HEK293 (cell line): ENCODE results near the gene ICAM5.

Source experiments
- CTCF ChIP-seq: fragments of 450-650 bp; formaldehyde crosslinking; IDR thresholded peaks from 2 replicates; pipeline ENCODE4 v1.5.1; 2016; ENCODE audit warnings: missing biosample characterization, missing genetic modification characterization
- ZFP3 ChIP-seq: fragments of 450-650 bp; formaldehyde crosslinking; IDR thresholded peaks from 2 replicates; pipeline ENCODE4 v1.5.1; 2016; ENCODE audit warnings: low read depth, missing biosample characterization, missing genetic modification characterization
- ZNF10 ChIP-seq: fragments of 450-650 bp; formaldehyde crosslinking; IDR thresholded peaks from 2 replicates; pipeline ENCODE4 v1.5.1; 2017; ENCODE audit warnings: missing biosample characterization, missing genetic modification characterization
- ZNF133 ChIP-seq: fragments of 450-650 bp; formaldehyde crosslinking; IDR thresholded peaks from 2 replicates; pipeline ENCODE4 v1.5.1; 2016; ENCODE audit warnings: missing biosample characterization, missing genetic modification characterization
- TF ChIP-seq, protein P1 (sequence below): fragments of 450-650 bp; formaldehyde crosslinking; IDR thresholded peaks from 2 replicates; pipeline ENCODE4 v1.5.1; 2017; ENCODE audit warnings: missing biosample characterization, mild to moderate bottlenecking, missing genetic modification characterization, moderate library complexity
- TF ChIP-seq, protein P2 (sequence below): fragments of 450-650 bp; formaldehyde crosslinking; IDR thresholded peaks from 2 replicates; pipeline ENCODE4 v1.5.1; 2016; ENCODE audit warnings: missing biosample characterization, missing genetic modification characterization

DNA sequence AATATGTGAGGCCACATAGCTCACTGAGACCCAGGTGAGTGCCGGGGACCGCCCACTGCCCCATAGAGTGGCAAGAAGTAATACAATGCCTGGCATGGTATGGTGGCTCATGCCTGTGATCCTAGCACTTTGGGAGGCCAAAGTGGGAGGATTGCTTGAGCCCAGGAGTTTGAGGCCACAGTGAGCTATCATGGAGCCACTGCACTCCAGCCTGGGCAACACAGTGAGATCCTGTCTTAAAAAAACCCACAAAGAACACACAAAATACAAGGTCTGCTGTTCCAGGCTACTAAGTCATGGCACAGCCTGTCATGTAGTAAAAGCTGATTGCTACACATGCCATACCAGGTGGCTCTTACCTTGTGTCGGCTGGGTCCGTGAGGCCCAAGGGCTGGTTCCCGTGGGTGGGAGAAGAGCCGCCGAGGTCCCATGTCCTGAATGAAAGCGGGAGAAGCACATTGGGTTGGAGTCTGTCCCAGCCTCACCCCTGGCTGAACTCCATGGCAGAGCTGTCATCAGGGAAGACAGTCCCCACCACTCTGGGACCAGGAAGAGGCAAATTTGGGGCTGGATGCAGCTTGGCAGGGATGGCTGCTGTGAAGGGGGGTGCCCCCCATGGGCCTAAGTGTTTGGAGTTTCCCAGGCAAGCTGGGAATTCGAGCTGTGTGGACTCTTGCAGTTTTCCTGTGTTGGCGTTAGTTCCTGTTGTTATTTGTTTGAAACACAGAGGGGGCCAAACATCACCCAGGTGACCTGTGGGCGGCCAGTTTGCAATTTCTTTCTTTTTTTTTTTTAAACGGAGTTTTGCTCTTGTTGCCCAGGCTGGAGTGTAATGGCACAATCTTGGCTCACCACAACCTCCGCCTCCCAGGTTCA, 29.3 kb downstream of the ICAM5 start:
- TF ChIP-seq ZNF10 (tag by site-specific recombination) (no peak), CTCF (tag by site-specific recombination) (no peak), ZNF133 (no peak), ZFP3 (no peak)
- TF ChIP-seq, protein P1, sequence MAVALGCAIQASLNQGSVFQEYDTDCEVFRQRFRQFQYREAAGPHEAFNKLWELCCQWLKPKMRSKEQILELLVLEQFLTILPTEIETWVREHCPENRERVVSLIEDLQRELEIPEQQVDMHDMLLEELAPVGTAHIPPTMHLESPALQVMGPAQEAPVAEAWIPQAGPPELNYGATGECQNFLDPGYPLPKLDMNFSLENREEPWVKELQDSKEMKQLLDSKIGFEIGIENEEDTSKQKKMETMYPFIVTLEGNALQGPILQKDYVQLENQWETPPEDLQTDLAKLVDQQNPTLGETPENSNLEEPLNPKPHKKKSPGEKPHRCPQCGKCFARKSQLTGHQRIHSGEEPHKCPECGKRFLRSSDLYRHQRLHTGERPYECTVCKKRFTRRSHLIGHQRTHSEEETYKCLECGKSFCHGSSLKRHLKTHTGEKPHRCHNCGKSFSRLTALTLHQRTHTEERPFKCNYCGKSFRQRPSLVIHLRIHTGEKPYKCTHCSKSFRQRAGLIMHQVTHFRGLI (tag by site-specific recombination) = no peak
- TF ChIP-seq, protein P2, sequence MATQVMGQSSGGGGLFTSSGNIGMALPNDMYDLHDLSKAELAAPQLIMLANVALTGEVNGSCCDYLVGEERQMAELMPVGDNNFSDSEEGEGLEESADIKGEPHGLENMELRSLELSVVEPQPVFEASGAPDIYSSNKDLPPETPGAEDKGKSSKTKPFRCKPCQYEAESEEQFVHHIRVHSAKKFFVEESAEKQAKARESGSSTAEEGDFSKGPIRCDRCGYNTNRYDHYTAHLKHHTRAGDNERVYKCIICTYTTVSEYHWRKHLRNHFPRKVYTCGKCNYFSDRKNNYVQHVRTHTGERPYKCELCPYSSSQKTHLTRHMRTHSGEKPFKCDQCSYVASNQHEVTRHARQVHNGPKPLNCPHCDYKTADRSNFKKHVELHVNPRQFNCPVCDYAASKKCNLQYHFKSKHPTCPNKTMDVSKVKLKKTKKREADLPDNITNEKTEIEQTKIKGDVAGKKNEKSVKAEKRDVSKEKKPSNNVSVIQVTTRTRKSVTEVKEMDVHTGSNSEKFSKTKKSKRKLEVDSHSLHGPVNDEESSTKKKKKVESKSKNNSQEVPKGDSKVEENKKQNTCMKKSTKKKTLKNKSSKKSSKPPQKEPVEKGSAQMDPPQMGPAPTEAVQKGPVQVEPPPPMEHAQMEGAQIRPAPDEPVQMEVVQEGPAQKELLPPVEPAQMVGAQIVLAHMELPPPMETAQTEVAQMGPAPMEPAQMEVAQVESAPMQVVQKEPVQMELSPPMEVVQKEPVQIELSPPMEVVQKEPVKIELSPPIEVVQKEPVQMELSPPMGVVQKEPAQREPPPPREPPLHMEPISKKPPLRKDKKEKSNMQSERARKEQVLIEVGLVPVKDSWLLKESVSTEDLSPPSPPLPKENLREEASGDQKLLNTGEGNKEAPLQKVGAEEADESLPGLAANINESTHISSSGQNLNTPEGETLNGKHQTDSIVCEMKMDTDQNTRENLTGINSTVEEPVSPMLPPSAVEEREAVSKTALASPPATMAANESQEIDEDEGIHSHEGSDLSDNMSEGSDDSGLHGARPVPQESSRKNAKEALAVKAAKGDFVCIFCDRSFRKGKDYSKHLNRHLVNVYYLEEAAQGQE (tag by site-specific recombination) = no peak
